Ureter (tissue), 1 donor: ENCODE results near the gene TRIM41. TPM values are rescaled to one million over a fixed set of nuclear protein-coding genes. Genes with fewer than 3 reads are reported as not detected.
"Not testable (repeated sequence)": the region's sequence is repeated elsewhere in the genome, so short reads cannot be mapped to it uniquely, and the experiment has no call there.

Experiments used
- DNase-seq: peaks from one replicate; pipeline ENCODE4 v3.0.0-alpha.2; 2020; ENCODE audit warnings: low spot score
- total RNA-seq: library from RNA; stranded (reverse); gene quantifications from one replicate; pipeline ENCODE4 v1.2.4, GENCODE V29; 2023
- donor health status: DM: yes; HTN: yes; CAD: no.

The TRIM41 gene
- total RNA-seq, 1 donor from 2014 or later, result 34.5 TPM

DNA sequence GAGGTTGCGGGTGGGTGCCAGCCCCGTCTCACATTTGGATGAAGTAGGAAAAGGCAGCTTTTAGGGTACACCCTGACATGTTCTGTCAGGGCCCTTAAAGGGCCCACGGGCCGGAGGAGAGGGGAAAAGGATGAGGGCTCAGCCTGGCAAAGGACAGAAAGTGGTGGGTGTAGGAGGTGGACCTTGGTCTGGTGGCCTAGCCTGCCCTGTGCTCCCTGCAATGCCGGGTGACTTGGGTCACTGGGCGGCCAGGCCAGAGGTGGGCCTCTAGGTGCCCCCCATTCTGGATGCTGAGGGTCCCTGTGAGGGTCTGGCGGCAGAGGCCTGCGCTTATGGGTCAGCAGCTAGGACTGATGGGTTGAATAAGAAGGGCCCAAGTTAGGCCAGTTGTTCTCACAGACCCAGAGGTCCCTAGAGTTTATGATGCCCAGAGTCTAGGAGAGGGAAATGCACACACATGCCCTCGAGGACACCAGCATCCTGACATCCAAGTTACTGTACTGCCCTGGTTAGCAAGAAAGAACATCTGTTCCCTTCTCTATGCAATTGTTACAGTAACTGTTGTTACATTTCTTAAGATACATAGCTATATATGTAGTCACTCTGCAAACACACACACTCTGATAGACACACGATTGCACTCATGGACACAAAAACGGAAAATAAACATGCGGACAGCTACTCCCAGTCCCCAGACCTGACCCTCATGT, 30.6 kb upstream of the TRIM41 start:
- no peak for DNase-seq

DNA sequence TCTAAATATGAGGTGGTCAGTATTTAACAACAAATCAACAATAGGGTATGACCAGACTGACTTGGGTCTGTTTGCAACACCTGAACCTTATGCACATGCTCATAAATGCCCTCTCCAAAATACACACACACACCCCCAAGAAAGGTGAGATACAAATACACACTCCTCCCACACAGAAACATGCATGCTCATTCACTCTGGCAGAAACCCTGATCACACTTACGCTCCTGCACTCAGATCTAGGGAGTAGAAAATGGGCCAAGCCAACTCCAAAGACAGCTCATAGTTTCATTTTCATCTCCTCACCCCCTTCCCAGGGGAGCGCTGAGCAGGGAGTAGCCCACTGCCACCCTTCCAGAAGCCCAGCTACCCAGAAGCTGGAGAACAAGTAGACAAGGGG, 29.4 kb upstream of the TRIM41 start:
- no peak for DNase-seq

DNA sequence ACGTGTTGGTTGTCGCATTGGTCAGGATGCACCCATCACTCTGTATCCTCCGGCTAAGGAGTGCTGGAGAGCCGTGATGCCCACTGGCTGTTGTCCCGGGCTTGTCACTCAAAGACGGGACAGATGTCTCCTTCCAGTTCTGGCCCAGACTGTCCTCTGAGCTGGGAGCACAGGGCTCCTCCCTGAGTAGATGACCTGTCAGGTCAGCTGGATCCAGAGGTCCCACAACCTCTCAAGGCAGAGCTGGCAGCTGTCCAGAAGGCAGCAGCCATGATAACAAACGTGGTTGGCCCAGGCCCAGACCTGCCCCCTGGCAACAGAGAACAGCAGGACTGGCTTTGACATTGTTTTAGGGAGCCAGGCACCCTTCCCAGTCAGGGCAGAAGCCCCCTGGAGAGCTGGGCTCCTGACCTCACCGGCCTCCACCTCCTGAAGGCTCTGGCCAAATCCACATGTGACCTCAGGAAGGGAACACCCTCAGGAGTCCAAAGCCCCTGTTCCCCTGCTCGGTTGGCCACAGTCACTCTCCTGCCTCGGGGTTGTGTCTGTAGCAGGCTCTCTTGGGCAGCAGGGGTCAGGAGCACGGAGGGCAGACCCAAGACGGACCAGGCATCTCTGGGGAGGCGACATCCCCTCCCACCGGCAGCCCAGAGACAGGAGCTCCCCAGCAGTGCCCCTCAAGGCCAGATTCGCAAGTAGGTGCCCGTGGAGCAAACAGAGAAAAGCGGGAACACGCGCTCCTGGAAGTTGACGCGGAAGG, 28.4 kb upstream of the TRIM41 start:
- no peak for DNase-seq

DNA sequence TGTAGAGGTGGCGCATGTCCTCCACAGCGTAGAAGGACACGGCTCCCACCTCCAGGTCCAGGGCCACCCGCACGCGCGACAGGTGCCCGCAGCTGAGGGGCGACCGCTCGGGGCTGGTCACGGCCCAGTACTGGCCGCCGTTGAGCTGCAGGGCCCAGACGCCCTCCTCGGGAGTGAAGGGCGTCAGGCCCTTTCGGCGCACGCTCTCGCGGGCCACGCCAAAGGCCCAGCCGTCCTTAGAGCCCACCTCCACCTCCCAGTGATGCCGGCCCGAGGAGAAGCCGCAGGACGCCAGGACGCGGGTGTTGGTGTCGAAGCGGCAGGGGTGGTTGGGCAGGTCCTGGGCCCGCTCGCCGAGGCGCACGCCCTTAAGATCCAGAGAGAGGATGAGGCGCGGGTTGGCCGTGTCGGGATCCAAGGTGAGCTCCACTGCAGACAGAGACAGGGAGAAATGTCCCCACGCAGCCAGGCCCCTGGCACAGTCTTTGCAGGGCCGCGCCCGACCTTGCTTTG, 27.8 kb upstream of the TRIM41 start:
- no peak for DNase-seq

DNA sequence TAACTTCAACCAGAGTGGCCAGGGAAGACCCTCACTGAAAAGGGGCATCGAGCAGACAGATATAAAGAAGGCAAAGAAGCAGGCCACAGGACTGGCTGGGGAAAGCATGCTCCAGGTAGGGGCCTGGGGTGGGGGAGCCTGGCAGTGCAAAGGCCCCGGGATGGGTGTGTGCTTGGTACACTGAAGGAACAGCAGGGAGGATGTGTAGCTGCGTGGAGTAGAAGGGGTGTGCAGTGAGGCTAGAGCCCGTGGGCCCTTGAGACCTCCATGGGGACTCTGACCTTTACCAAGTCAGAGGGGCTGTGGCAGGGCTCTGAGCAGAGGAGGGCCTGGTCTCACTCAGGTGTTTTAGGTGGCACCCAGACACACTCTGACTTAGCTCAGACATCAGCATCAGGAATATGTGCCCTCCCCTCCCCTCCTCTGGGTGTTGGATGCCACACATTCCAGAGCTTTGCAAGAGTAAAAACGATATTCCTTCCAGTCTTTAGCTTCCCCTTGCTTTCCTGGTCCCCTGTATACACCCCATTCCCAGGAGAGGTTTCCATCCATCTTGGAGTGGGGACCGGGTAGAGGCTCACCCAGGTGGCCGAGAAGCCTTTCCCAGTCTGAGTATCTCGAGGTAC, 25.6 kb upstream of the TRIM41 start:
- DNase-seq, result no peak

DNA sequence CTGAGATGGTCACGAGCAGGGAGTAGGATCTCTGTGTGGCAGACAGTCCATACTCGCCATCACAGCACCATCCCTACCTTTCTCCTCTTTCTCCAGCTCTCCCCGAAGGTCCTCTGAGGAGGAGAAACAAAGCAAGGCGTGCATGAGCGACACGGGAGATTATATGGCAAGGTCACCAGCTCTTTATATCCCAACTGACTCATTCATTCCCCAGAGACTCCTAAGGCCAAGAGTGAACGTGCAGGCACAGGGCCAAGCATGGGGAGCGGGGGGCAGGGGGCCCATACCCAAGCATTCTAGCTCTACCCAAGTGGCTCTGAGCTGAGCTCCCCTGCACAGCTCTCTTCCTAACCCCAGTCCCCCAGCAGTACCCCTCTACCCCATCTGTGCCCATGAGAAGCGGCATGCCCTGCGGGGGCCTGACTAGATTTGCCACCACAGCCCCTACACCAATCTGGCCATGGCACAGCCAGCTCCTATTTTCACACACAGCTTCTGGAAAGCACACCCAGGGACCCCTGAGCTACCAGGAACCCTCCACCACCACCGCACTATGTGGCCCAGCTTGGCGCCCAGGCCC, 24.9 kb upstream of the TRIM41 start:
- no peak for DNase-seq

DNA sequence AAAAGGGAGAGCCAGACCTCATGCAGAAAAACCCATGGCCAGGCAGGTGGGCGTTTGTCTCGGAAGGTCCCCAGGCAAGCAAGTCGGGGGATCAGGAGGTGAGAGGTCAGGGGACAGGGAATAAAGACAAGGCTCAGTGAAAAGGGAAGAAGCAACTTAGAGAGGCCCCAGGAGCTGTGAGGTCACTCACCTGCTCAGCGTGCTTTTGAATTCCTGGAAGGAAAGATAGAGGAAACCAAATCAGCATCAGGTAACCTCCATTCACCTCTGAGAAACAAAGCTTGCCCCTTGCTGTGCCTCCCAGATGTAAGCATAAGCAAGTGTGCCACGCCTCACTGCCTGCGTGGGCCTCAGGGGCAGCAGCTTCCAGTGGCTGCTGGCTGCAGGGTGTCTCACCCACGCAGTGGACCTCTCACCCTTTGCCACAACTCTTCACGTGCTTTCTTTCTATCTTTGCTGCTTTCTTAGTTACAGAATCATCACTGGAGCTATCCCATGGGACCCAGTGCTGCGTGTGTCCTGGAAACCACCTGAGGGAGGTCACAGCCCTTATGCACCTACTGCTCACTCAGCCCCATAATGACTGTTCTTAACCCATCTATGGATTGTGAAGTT, 24.1 kb upstream of the TRIM41 start:
- no peak for DNase-seq

DNA sequence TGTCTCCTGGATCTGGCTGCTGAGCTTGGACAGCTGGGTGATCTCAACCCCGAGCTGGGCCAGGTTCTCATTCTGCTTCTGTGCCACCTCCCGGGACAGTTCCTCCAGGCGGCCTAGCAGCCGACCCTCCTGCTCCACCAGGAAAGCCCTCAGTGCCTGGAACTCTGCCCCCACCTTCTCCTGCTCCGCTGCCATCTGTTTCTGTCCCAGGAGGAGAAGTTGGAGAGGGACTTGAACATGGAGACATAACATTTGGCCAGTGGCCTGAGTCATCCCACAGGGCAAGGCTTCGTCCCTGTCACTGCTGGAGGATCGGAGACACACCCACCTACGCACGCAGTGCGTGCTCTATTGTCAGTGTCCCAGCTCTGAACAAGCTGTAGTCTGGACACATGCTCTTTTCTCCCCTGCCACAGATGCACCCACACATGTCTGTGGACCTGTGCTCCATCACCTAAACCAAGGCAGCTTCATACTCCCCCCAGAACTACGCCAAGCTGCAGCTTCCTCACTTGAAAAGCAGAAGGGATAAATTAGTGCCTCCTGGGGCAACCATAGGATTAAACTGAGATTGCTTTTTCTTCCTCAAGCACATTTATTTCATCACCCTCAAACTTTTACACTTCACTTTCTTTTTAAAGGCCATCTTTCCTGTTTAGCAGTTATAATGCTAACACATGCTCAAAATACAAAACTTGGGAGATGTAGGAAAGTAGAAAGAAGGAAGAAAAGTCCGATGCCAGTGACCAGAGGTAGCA, 23.0 kb upstream of the TRIM41 start:
- DNase-seq, result no peak

DNA sequence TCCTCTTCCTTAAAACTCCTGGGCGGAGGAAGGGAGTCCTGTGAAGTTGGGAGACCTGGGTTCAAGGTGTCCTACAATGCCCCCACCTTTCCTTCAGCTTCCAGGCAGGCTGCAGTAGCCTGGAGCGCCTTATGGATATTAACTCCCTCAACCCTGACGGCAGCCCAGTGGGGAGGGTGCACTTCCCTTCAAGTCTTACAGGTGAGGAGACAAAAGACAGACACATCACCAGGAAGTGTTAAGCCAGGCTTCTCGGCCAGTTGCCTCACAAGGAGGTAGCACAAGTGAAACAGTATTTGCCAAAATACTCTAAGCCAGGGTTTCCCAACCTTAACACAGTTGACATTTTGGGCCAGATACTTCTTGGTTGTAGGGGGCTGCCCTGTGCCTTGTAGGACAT, 22.3 kb upstream of the TRIM41 start:
- DNase-seq, result no peak

DNA sequence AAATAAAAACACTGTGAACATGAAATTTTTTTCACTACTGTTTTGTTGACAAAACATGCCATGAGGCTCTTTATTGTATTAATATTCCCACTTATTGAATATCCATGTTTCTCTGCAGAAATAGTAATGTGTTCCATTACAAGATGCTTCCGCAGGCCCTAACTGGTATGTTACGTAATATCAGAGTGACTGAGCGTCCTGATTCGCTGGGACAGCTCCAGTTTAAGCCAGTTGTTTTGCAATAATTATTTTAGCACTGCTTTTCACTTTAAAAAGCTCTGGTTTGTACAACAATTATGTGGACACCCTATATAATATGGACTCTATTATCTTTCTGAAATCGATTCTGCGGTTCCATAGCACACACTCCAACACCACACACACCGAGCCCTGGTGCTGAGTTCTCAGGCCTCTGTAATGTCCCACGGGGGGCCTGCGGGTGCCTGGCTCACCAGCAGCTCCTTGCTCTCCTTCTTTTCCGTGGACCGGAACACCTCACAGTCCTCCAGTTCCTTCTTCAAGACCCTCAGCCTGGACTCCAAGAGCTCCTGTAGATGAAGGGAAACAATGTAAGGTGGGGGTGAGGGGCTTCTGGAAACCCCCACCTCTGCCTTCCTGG, 19.9 kb upstream of the TRIM41 start:
- DNase-seq, result no peak

DNA sequence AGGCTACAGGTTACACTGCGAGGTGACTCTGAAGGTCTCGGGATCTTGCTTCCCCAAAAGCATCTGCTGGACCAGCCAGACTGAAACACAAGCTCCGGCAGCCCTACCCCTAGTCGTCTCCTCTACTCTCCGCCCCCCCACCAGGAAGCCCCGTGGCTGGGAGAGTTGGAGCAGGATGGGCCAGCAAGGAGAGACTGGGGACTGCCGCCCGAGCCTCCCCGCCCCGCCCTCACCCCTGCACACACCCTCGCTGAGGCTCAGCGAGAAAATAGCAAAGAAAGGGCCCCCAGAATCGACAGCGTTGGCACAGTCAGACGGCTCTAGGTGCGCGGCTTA, 19.3 kb upstream of the TRIM41 start:
- DNase-seq, result peak; percentile 54

DNA sequence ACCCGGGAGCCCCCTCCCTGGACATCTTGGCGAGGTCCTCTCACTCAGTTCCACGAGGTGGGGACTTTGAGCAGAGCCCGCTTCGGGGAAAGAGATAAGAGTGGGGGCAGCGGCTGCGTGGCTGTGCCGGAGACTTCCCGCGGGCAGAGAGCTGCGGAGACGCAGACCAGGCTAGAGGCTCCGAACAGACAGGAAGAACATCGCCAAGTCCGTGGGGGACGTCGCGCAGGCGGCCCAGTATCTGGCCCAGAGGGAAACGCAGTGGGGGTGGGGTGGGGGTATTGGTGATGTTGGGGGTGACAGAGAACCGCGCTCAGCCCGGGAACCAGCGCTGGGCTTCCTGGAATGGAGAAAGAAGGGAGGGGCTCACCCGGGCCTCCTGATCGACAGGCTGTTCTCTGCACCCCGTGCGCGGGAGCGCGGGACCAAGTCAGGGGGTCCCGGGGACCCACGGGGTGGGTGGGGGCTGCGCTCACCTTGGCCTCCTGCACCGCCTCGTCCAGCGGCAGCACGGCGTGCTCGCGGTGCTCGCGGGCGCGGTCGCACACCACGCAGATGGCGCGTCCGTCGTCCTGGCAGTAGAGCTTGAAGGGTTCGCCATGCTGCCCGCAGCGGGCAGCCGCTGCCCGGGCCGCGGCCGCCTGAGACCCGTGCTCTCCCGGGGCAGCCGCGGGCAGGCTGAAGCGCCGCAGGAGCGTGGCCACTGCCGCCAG, 18.8 kb upstream of the TRIM41 start:
- DNase-seq, result peak; percentile 55

DNA sequence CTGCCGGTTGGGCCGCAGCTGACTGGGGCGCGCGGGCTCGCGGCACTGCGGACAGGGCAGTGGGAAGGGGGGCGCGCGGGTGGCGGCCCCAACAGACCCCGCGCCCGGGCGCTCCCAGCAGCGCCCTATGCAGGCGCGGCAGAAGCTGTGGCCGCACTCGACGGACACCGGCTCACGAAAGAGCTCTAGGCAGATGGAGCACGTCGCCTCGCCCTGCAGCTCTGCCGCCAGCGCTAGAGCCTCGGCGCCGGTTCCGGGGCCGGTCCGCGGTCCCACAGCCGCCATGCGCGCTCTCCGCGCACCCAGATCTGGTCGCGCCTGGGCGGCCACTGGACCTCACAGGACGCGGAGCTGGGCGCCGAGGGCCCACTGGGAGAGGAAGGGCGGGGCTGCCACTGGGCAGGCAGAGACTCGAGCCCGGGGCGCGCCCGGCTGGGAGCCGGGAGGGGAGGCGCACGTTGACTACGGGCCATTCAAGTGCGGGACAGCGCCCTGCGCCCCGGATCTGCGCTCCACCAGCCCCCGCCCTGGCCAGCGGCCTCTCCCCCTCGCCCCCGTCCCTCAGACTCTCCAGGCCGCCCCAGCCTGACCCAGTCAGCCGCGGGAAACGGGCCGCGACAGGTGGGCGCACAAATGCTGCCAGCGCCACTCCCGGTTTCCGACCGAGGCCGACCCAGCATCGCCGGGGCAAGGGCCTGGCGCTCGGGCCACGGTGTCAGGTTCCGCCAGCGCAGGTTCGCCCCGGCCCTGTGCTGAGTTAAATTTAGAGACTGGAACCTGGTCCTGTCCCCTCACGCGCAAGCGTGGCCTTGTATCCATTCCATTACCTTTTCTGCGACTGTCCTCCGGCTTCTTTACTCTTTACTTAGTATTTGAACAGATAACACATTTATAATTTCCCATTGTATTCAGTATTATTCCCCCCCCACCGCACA, 18.0 kb upstream of the TRIM41 start, which contains the start of gene TRIM7:
Gene TRIM7, minus strand, starts transcription at position 371 of the 935 bp plus-strand sequence. Its CDS starts 86 bp downstream, at position 285.
- DNase-seq, result peak; percentile 57

DNA sequence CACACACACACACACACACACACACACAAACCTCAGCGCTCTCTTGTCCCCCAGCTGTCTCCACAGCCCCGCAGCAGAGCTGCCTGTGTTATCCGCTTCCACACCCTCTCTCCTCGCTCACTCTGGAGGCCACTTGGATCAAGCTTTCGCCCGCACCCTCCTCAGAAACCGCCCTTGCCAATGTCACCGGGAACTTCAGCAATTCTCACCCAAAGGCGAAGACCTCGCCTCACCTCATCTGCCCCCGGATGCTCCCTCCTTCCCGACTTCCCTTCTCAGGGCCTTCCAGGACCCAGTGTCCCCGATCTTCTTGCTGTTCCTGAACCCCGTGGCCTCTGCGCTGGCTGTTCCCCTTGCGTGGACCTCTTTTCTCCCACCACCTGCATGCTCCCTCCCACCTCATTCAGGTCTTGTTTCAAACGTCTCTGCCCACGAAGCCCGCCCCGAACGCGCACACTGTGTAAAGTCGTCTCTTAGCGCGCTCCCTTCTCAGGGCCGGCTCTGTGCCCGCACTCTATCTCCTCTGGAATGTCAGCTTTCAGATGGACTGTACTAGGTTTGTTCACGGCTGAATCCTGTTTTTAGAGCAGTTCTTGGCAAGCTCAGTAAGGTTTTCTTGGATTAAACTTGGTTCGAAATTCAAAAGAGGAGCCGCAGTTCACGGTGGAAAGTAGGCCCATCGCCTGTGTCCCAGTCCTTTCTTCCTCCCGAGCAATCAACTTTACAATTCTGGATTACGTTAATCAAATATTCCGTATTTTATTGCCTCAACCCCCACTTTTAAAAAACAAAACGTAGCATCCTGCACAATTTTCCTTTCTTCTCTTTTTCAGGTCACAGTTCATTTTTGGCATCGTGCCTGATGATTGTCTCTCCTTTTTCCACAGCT, 17.1 kb upstream of the TRIM41 start:
- no peak for DNase-seq

DNA sequence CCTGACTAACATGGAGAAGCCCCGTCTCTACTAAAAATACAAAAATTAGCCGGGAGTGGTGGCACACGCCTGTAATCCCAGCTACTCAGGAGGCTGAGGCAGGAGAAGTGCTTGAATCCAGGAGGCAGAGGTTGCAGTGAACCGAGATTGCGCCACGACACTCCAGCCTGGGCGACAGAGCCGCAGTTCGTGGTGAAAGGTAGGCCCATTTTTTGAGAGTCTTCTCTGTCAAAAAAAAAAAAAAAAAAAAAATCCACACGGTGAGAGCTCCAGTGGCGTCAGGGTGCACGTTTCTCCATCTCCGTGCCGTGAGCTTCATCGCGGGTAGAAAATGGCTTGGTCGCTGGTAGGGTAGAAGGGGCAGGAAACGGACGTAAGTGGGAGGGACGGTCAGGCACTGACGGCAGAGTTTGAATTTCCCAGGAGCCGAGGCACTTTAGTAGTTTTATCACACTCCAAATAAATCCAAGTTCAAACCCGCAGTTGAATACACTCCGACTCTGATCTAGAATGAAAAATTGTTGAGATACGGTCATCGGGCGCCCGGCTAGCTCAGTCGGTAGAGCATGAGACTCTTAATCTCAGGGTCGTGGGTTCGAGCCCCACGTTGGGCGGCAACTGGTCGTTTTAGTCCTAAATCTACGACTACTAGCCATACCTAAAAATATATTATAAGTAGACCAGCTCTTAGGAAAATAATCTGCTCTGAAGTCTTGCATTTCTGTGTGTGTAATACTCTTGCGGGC, 15.7 kb upstream of the TRIM41 start:
- DNase-seq, result peak; percentile 83

DNA sequence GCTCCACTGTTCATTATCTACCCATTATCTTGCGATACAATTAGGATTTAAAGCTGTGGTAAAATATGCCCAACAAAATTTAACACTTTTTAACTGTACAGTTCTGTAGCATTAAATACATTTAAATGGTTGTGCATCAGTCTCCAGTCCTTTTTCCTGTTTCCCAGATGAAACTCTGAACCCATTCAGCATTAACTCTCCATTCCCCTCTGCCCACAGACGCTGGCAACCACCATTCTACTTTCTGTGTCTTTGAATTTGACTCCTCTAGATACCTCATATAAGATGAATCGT, 15.2 kb upstream of the TRIM41 start:
- DNase-seq, result no peak

DNA sequence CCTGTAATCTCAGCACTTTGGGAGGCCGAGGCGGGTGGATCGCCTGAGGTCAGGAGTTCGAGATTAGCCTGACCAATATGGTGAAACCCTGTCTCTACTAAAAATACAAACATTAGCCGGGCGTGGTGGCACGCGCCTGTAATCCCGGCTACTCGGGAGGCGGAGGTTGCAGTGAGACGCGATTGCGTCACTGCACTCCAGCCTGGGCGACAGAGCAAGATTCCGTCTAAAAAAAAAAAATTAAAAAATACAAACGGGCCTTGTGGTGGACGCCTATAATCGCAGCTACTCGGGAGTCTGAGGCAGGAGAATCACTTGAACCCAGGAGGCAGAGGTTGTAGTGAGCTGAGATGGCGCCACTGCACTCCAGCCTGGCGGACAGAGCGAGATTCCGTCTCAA, 14.1 kb upstream of the TRIM41 start:
- DNase-seq, result not testable (repeated sequence)
